GM23338 (cell line): Measurements from ENCODE around the gene MAGI1.

Source experiments
- CREB1 ChIP-seq: fragments of 250-450 bp; sonication (Bioruptor Pico); IDR thresholded peaks from 2 replicates; pipeline ENCODE4 v1.5.0; 2020; ENCODE audit warnings: low read depth, mild to moderate bottlenecking, moderate library complexity
- CTCF ChIP-seq, 2 experiments: fragments of 200-600 bp in 1 of 2; sonication (generic) in 1 of 2; conservative IDR thresholded peaks; 2 replicates each; pipeline versions ENCODE4 v1.5.1 to v1.6.1; 2016 to 2017; ENCODE audit warnings: antibody characterized with exemption in 2 of 2, low read depth in 2 of 2, mild to moderate bottlenecking in 2 of 2, moderate library complexity in 1 of 2
- EZH2 ChIP-seq: fragments of 200-600 bp; sonication (generic); IDR thresholded peaks from one replicate; pipeline ENCODE4 v1.8.0; 2017; ENCODE audit warnings: antibody characterized with exemption, mild to moderate bottlenecking, low read depth; ENCODE audit not compliant: unreplicated experiment
- EZH2phosphoT487 ChIP-seq: fragments of 200-600 bp; sonication (generic); IDR thresholded peaks from one replicate; pipeline ENCODE4 v1.8.1; 2018; ENCODE audit warnings: antibody characterized with exemption; ENCODE audit not compliant: unreplicated experiment
- JUNB ChIP-seq: IDR thresholded peaks from one replicate; pipeline ENCODE4 v1.6.1; 2016; ENCODE audit warnings: antibody characterized with exemption; ENCODE audit not compliant: unreplicated experiment
- NANOG ChIP-seq: IDR thresholded peaks from 2 replicates; pipeline ENCODE4 v1.6.1; 2016; ENCODE audit warnings: antibody characterized with exemption, borderline replicate concordance
- POLR2AphosphoS5 ChIP-seq: IDR thresholded peaks from 2 replicates; pipeline ENCODE4 v1.6.1; 2016; ENCODE audit warnings: antibody characterized with exemption, low read depth
- REST ChIP-seq: IDR thresholded peaks from one replicate; pipeline ENCODE4 v1.6.1; 2018; ENCODE audit warnings: antibody characterized with exemption; ENCODE audit not compliant: unreplicated experiment
- STAT1 ChIP-seq: IDR thresholded peaks from one replicate; pipeline ENCODE4 v1.6.1; 2016; ENCODE audit warnings: antibody characterized with exemption; ENCODE audit not compliant: unreplicated experiment
- ZNF114 ChIP-seq: fragments of 250-450 bp; sonication (Bioruptor Pico); IDR thresholded peaks from 2 replicates; pipeline ENCODE4 v1.5.0; 2020; ENCODE audit warnings: mild to moderate bottlenecking, moderate library complexity
- ZNF331 ChIP-seq: fragments of 250-450 bp; sonication (Bioruptor Pico); IDR thresholded peaks from 2 replicates; pipeline ENCODE4 v1.5.0; 2020; ENCODE audit warnings: low read depth, mild to moderate bottlenecking, moderate library complexity
- TF ChIP-seq, protein P1 (sequence below): IDR thresholded peaks from 2 replicates; pipeline ENCODE4 v1.6.1; 2016; ENCODE audit warnings: antibody characterized with exemption

DNA sequence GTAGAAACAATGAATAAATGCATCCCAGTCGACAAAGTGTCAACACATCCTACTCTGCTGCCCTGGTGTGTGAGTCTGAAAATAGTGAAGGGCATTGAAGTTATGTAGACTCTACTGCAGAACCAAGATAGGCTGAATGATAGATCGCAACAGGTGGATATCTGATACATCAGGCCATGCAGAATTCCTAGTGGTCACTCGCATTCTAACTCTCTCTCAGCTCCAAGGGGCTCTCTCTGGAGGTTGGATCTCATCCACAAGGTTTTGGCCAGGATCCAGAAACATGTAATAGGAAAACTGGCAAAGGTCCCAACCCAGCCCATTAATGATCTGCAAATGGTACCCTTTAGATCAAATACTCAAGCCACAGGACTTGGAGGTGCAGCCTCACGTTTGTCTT lies 514.1 kb downstream of the MAGI1 start:
- TF ChIP-seq CTCF (conservative IDR thresholded peaks at IDR 0.05; ENCODE audit: low read depth in 2 of 2) (no peak), CREB1 (CRISPR knock-in tag) (no peak), POLR2AphosphoS5 (no peak), ZNF331 (CRISPR knock-in tag) (no peak), EZH2 (no peak), NANOG (no peak), STAT1 (no peak), REST (no peak), EZH2phosphoT487 (no peak), JUNB (no peak), ZNF114 (CRISPR knock-in tag) (no peak)
- TF ChIP-seq, protein P1, sequence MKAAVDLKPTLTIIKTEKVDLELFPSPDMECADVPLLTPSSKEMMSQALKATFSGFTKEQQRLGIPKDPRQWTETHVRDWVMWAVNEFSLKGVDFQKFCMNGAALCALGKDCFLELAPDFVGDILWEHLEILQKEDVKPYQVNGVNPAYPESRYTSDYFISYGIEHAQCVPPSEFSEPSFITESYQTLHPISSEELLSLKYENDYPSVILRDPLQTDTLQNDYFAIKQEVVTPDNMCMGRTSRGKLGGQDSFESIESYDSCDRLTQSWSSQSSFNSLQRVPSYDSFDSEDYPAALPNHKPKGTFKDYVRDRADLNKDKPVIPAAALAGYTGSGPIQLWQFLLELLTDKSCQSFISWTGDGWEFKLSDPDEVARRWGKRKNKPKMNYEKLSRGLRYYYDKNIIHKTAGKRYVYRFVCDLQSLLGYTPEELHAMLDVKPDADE = no peak
